ENCODE measurements around the gene TMEM119.
A peak's percentile ranks its signal among the peaks of the same experiment; 100 is the strongest.
"Not testable (repeated sequence)": the region's sequence is repeated elsewhere in the genome, so short reads cannot be mapped to it uniquely, and the experiment has no call there.

The TMEM119 gene

GRCh38 chr12:108582978-108583770 lies 14.7 kb downstream of the TMEM119 start:
- no peak for DNase-seq (ENCODE audit: low read depth)

- no peak for DNase-seq (ENCODE audit: low read depth)
These were observed 15.4 kb downstream of the TMEM119 start for GRCh38 chr12:108582509-108582908.

GRCh38 chr12:108581311-108582227 lies 16.3 kb downstream of the TMEM119 start:
- DNase-seq (ENCODE audit: low read depth) = no peak

- no peak for DNase-seq (ENCODE audit: low read depth)
These were observed 17.4 kb downstream of the TMEM119 start for GRCh38 chr12:108580531-108580930.

GRCh38 chr12:108578813-108579212 lies 19.1 kb downstream of the TMEM119 start:
- no peak for DNase-seq (ENCODE audit: low read depth)

GRCh38 chr12:108578264-108578663 lies 19.6 kb downstream of the TMEM119 start:
- DNase-seq (ENCODE audit: low read depth) = no peak

- no peak for DNase-seq (ENCODE audit: low read depth)
These were observed 20.4 kb downstream of the TMEM119 start for GRCh38 chr12:108577458-108577857.

GRCh38 chr12:108576660-108577234 lies 21.1 kb downstream of the TMEM119 start:
- DNase-seq (ENCODE audit: low read depth) = no peak

- no peak for DNase-seq (ENCODE audit: low read depth)
These were observed 22.5 kb downstream of the TMEM119 start for GRCh38 chr12:108575199-108575912.

- not testable (repeated sequence) for DNase-seq (ENCODE audit: low read depth)
These were observed 23.6 kb downstream of the TMEM119 start for GRCh38 chr12:108574276-108574675.

- no peak for DNase-seq (ENCODE audit: low read depth)
These were observed 24.6 kb downstream of the TMEM119 start for GRCh38 chr12:108573317-108573716.

- no peak for DNase-seq (ENCODE audit: low read depth)
These were observed 25.6 kb downstream of the TMEM119 start for GRCh38 chr12:108572166-108572790.

- DNase-seq (ENCODE audit: low read depth) = no peak
These were observed 26.2 kb downstream of the TMEM119 start for GRCh38 chr12:108571609-108572165.

GRCh38 chr12:108570743-108571608 lies 26.9 kb downstream of the TMEM119 start:
- peak; percentile 62 for DNase-seq (ENCODE audit: low read depth)

GRCh38 chr12:108568338-108569154 lies 29.3 kb downstream of the TMEM119 start:
- DNase-seq (ENCODE audit: low read depth) = no peak

GRCh38 chr12:108567406-108568337 lies 30.2 kb downstream of the TMEM119 start:
- DNase-seq (ENCODE audit: low read depth) = no peak

GRCh38 chr12:108566452-108566851 lies 31.4 kb downstream of the TMEM119 start:
- DNase-seq (ENCODE audit: low read depth) = no peak

GRCh38 chr12:108565976-108566375 lies 31.9 kb downstream of the TMEM119 start:
- DNase-seq (ENCODE audit: low read depth) = peak; percentile 75
